Activated CD4-positive, CD25-positive, alpha-beta regulatory T cell (primary cell): ENCODE results near the gene OXCT2.
"Not testable (repeated sequence)": the region's sequence is repeated elsewhere in the genome, so short reads cannot be mapped to it uniquely, and the experiment has no call there.

Experiments
- DNase-seq, 4 experiments: peaks; one replicate each; lab custom pipeline; 2025; lab: John Stamatoyannopoulos, UW

The OXCT2 gene

DNA sequence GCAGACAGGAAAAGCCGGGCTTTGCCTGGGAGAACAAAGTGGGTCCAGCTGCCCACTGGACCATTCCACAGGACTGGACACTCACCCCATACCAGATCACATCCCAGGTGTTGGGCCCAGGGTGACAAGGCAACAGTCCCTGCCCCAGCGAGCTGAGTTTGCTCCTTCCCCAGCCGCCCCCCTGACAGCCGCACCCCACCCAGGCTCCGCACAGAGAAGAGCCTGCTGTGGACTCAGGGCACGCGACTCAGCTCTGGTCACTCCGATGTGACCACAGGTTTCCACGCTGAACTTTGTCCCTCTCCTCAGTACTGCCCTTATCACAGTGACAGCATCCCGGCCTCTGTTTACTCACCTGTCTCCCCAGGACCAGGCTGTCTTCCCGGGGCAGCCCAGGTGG is 16.3 kb upstream of the OXCT2 start:
- no peak for DNase-seq

DNA sequence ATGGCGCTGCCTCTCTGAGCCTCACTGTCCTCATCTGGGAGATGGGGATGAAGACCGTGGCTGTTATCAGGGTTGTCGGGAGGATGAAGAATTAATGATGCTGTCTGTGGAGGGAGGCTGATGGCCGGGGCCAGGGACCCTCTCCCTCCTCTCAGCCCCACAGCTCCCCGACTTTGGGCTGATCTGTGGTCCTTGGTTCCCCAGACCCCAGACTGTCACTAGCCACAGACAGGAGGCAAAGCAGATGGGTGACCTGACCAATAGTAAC is 15.9 kb upstream of the OXCT2 start:
- DNase-seq, result not testable (repeated sequence)

DNA sequence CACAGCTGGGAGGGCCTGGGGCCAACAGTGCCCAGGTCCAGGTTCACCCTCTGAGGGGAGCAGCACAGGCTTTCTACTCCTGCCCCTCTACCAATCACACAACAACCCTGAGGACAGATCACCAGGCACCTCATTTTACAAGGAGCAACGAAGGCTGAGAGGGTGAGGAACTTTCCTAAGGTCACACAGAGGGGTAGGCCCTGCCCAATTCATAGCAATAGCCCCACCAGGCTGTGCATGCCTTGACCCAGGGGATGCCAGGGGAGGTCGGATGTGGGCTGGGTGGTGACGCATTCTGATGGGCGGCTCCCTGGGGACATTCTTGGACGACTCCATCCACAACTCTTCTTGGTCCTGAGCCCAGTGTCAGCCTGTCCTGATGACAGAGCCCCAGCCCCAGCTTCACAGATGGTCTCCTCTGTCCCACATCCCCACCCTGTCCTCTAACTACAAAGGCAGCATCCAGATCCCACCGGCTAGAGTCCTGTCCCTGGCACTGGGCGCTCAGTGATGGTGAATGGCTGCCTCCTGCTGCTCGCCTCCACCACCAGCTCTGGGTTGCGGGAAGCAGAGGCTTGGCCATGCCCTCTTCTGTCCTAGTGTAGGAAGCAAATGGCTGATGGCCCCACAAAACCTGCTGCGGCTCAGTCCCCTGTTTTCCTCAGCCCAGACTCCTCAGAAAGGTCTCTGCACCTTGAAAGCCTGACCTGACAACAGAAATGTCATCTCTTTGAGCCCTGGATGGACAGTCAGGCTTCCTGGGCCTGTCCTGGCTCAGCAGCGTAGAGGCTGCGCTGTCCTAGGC is 15.4 kb upstream of the OXCT2 start:
- DNase-seq, result not testable (repeated sequence)

DNA sequence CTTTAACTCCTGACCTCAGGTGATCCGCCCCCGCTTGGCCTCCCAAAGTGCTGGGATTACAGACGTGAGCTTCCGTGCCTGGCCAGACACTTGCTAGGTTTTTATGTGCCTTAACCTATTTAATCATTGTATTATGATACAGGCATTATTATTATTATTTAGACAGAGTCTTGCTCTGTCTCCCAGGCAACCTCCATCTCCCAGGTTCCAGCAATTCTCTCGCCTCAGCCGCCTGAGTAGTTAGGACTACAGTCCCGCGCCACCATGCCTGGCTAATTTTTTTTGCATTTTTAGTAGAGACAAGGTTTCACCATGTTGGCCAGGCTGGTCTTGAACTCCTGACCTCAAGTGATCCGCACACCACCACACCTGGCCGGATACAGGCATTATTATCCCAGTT is 11.5 kb upstream of the OXCT2 start:
- not testable (repeated sequence) for DNase-seq

GRCh38 chr1:39782103-39782502 is 11.0 kb upstream of the OXCT2 start:
- no peak for DNase-seq

GRCh38 chr1:39781349-39781715 is 10.2 kb upstream of the OXCT2 start:
- DNase-seq, result no peak

DNA sequence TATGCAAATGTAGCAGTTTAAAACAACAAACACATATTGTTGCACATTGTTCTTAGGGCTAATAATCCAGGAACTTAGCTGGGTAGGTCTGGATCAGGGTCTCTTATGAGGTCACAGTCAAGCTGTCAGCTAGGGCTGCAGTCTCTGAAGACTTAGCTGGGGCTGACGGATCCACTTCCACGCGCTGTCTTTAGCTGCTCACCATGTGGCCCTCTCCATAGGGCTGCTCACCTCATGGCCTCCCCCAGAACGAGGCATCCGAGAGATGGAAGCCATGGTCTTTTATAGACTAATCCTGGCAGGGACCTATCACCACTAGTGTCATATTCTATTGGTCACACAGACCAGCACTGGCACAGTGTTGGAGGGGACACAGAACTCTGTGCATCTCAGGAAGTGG is 8.7 kb upstream of the OXCT2 start:
- DNase-seq, result no peak

- DNase-seq, result no peak
Measured at GRCh38 chr1:39779137-39779536, 8.0 kb upstream of the OXCT2 start.

GRCh38 chr1:39778463-39779099 is 7.4 kb upstream of the OXCT2 start:
- not testable (repeated sequence) for DNase-seq

GRCh38 chr1:39777896-39778295 is 6.7 kb upstream of the OXCT2 start:
- DNase-seq, result not testable (repeated sequence)

- DNase-seq, result no peak
Measured at GRCh38 chr1:39777306-39777705, 6.2 kb upstream of the OXCT2 start.

GRCh38 chr1:39776886-39777285 is 5.7 kb upstream of the OXCT2 start:
- no peak for DNase-seq

DNA sequence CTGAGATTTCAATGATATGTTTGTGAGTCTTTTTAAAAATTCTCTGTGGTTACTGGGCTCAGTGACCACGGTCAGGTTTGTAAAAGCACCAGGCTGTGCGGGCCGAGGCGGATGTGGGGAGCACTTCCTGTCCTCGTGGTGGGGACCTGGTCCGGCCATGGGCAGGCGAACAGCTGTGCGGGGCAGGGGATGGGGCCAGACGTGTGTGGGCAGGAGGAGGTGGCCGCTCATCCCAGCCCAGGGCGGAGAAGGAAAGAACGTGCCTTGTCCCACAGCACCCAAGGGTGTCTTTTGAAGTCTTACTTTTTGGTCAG is 5.2 kb upstream of the OXCT2 start:
- no peak for DNase-seq

DNA sequence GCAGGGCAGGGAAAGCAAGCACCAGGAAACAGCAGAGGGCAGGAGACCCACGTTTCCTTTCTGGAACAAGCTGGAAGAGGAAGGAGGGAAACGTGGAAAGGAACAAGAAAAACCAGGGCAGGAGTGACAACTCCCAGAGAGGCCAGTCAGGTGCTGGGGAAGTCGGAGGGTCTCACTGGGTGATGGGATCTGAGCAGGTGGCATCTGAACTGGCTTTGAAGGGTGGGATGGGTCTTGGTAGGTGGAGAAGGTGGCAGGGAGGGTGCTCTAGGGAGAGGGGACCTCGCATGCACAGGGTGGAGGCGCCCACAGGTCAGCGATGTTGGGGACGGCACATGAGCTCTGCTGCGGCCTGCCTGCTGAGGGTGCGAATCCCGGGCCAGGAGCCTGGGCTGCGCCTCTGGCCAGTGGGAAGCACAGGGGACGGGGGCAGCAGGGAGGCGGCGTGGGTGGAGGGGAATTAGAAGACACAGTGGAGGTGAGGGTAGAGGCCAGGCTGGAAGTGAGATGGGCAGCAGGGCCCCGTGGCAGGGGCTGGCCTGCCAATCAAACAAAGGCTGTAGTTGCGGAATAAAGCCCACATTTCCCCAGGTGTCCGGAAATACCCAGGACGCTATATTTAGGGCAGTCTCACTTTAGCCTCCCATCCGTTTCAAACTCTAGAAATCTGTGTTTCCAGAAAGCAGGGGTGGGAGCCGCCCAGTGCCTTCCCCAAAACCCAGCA is 4.7 kb upstream of the OXCT2 start:
- DNase-seq, result not testable (repeated sequence)

DNA sequence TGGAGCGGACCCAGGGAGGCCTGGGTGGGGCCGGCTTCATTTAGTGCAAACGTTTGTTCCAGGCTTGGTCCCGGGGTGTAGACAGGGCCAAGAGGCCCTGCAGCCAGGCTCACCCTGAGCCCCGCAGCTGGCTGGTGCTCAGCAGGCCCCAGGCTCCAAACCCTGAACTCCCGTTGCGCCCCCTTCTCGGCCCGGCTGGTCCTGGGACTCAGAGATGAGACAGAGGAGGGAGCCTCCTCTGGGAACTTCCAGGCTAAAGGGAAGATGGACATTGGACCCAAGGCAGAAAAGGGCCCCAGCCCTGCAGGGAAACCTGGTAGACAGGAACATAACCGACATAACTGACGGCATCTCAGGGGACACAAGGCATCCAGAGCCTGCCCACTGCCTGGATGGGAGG is 4.0 kb upstream of the OXCT2 start:
- not testable (repeated sequence) for DNase-seq

DNA sequence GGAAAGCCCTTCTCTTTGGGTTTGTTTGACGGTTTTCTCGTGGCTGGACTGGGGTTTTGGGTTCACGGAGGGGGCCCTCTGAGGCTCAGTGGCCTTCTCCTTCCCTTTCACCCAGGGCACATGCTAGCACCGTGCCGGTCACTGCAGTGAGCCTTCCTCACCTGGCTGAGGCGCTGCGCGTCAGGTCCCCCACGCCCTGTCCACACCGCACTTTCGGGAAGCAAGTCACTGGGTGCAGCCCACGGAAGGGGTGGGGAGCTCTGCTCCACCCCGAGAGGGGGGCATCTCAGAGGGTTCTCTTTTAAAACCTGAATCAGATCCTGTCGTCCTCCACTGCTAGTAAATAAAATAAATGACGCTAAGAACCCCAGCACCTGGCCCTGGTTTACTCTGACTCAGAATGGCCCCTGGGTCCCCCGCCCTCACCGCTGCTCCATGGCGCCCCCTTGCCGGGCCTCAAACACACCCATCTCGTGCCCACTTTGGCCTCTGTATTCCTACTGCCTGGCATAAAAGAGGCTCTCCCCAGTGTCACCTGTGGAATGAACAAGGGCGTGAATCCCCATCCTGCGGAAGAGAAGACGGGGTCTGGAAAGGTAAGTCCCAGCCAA is 2.3 kb upstream of the OXCT2 start:
- not testable (repeated sequence) for DNase-seq

- DNase-seq, result not testable (repeated sequence)
Measured at GRCh38 chr1:39770100-39771021, 787 bp downstream of the OXCT2 start.

GRCh38 chr1:39769502-39769901 is 1.6 kb downstream of the OXCT2 start:
- not testable (repeated sequence) for DNase-seq

- not testable (repeated sequence) for DNase-seq
Measured at GRCh38 chr1:39766466-39766865, 4.7 kb downstream of the OXCT2 start.

DNA sequence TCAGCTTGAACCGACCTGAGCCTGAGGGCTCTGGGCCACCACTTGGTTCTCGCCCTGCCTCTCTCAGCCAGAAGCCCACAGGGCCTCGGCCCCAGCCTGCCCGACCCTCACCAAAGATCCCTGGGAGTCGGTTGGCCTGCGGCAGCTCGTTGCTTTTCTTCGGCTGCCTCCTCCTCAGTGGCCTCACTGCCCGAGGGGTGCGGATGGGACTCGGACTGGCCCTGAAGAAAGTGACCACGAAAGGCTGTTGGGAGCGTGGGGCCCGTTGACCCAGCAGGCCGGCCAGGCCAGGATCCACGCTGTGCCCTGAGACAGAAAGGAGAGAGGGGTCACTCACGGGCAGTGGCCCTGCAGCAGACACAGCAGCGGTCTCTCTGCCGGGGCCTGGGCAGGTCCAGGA is 6.6 kb downstream of the OXCT2 start:
- not testable (repeated sequence) for DNase-seq

GRCh38 chr1:39763619-39764374 is 7.4 kb downstream of the OXCT2 start:
- not testable (repeated sequence) for DNase-seq
